Measurements from ENCODE around the gene MAPK8IP2.

- TF ChIP-seq CTCF (IDR thresholded peaks at IDR 0.05): no peak
- TF ChIP-seq EZH2 (IDR thresholded peaks at IDR 0.05): no peak
These were observed 1.7 kb downstream of the MAPK8IP2 start for GRCh38 chr22:50602338-50602700.
